HUDEP-2 (cell line): ENCODE results near the gene ZNF507.
"Not testable (repeated sequence)": the region's sequence is repeated elsewhere in the genome, so short reads cannot be mapped to it uniquely, and the experiment has no call there.

Source experiments
- DNase-seq, 76 experiments: peaks; one replicate each; lab custom pipeline; 2025; ENCODE audit not compliant: unreplicated experiment in 76 of 76; lab: John Stamatoyannopoulos, UW

ZNF507 gene

GRCh38 chr19:32406161-32407003 lies 61.0 kb downstream of the ZNF507 start:
- no peak for DNase-seq

- peak in 30 of 76 experiments; percentile 4 to 46 (median 24) for DNase-seq
Measured at GRCh38 chr19:32407004-32407992, 61.9 kb downstream of the ZNF507 start.

GRCh38 chr19:32415246-32415645 lies 69.8 kb downstream of the ZNF507 start:
- no peak for DNase-seq

GRCh38 chr19:32415669-32416068 lies 70.3 kb downstream of the ZNF507 start:
- no peak for DNase-seq

- no peak for DNase-seq
Measured at GRCh38 chr19:32416749-32417456, 71.5 kb downstream of the ZNF507 start.

- no peak for DNase-seq
Measured at GRCh38 chr19:32418155-32418554, 72.7 kb downstream of the ZNF507 start.

GRCh38 chr19:32421589-32422361 lies 76.4 kb downstream of the ZNF507 start:
- DNase-seq: peak in 72 of 76 experiments; percentile 21 to 83 (median 64)

- DNase-seq: no peak
Measured at GRCh38 chr19:32422435-32422834, 77.0 kb downstream of the ZNF507 start.

- not testable (repeated sequence) for DNase-seq
Measured at GRCh38 chr19:32423944-32424343, 78.5 kb downstream of the ZNF507 start.

GRCh38 chr19:32427536-32427935 lies 82.1 kb downstream of the ZNF507 start:
- DNase-seq: no peak

- DNase-seq: no peak
Measured at GRCh38 chr19:32436692-32437091, 91.3 kb downstream of the ZNF507 start.

GRCh38 chr19:32437096-32437495 lies 91.7 kb downstream of the ZNF507 start:
- DNase-seq: no peak
